ENCODE results near the gene SPDYE6.
"Not testable (repeated sequence)": the region's sequence is repeated elsewhere in the genome, so short reads cannot be mapped to it uniquely, and the experiment has no call there.

Gene SPDYE6

DNA sequence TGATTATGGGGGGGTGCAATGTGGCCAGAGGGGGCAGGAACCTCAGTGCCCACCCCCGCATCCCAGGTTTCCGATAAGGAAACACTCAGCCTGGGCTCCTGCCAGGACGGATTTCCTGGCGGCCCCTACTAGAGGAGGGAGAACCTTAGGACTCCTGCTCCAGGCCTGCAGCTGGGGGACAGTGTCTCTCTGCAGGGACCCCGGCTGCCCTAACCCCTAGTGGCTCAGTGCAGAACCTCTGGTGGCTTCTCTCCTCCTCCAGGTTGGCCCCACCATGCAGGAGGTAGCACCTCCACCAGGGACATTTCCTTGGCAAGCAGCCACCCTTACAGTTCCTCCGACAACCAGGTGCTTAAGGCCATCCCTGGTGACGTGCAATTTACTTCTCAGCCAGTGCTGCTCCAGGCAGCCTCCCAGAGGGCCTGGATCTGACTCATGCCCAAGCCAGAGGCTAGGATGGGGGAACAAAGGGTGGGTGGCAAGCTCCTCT is 37.7 kb downstream of the SPDYE6 start:
- no peak for DNase-seq (ENCODE audit: low read depth in 2 of 2, low spot score in 1 of 2)

DNA sequence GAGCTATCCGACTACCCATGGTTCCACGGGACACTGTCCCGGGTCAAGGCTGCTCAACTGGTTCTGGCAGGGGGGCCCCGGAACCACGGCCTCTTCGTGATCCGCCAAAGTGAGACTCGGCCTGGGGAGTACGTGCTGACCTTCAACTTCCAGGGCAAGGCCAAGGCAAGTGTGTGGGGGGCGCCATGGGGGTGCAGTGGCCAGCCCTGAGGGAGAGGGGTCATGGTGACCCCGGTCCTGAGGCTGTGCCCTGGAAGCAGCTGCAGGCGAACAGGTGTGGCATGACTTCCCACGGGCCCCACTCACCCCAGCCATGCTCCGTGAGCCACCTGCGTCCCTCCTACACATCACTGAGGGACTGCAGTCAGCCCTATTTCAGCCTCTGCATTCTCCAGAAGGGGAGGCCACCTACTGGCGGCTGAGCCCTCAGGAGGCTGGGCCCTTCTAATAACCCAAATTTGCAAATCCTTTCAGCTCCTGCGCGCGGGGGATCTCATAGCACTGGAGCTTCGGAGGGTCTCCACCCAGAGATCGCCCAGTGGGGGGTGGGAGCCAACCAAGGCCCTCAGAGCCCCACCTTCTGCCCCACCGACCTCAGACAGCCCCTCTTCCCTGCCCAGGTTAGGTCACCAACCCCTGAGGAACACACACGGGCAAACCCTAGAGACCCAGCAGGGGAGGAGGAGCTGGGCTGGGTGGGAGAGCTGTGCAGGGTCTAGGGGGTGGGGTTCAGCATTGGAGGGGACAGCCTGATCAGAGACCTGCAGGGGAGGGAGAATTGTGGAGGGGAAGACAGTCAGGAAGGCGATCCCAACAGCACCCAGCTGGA is 38.8 kb downstream of the SPDYE6 start:
- DNase-seq (ENCODE audit: low read depth in 2 of 2, low spot score in 1 of 2) = no peak

DNA sequence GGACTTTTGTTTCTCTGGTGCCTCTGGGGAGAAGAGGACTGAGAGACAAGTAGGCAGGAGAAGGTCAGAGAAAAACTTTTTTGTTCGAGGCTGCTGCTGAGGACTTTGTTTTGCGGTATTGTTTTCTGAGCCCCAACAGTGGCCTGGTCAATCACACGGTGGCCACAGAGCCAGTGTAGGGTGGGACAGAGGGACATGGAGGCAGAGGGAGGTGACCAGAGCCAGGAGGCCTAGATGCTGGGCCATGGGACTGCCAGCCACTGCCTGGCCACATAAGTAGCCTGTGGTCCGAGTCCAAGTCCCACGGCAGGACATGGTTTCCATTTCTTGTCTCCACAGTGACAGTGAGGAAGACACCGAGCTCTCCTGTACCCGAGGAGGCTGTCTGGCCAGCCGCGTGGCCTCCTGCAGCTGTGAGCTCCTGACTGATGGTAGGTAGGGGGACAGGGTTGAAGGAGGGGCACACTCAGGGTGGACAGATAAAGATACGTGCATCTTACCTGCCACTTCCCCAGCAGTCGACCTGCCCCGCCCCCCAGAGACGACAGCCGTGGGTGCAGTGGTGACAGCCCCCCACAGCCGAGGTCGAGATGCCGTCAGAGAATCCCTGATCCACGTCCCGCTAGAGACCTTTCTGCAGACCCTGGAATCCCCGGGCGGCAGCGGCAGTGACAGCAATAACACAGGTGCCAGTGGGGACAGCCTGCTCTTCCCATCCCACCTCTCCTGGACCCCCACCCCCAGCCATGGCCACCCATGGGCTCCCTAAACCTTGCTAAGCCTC is 42.1 kb downstream of the SPDYE6 start:
- no peak for DNase-seq (ENCODE audit: low read depth in 2 of 2, low spot score in 1 of 2)

DNA sequence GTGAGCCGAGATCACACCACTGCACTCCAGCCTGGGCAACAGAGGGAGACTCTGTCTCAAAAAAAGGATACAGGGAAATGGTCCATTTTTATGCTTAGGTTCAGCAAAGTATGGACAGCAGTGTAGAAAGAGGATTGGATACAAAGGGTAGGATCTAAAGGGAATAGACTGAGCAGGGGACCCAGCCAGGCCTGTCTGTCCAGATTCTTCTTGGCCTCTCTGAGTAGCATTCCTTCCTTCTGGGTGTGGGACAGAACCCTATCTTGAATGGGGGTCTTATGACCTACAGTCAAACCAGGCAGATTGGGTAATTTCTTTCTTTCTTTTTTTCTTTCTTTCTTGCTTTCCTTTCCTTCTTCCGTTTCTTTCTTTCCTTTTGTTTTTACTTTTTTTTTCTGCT is 43.9 kb downstream of the SPDYE6 start:
- no peak for DNase-seq (ENCODE audit: low read depth in 2 of 2, low spot score in 1 of 2)

DNA sequence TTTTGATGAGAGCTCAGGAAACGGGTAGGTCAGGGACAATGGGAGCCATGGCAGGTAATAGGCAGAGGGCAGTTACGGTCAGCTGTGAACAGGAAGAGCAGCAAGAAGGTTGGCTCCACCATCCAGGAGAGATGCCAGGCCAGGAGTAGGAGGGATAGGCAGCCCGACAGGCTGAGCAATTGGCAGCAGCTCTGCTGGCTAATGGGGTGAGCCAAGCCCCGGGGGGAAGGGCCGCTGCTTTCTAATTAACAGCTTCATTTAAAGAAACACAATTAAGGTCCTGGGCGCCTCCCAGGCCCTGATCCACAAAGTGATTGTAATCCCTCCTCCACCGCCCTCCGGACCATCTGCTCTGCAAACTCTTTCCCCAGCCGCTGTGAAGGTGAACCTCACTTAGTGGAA is 45.8 kb downstream of the SPDYE6 start:
- no peak for DNase-seq (ENCODE audit: low read depth in 2 of 2, low spot score in 1 of 2)

DNA sequence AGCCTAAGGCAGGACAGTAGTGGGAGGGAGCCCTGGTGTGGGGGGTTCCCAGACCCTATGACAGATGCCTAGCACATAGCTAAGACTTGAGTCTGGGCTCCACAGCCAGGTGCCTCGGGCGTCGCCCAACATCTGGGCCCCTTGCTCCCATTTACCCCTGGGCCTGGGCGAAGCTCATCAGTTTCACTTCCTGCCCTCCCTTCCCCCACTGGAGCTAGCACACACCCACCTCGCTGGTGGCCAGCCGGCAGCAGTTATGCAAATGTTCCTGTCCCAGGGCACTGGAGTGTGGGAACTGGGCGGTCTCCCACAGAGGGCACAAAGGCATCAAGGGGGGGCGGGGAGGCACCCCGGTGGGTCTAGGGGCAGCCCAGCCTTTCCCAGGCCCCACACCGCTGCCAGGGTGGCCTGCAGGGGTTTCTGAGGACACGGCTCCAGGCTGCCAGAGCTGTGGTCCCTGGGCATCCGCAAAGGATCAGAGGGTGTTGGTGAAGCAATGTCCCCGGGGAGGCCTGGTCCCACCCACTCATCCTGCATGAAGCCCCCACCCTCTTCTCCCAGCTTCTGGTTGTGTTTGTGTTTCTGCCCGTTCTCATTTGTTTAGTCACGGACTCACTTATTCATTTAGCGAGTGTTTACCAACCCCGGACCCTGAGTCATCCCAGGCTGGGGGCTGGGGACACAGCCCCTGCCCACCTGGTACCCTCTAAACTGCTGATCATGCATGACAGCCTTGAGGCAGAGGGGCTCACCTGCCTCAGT is 49.1 kb downstream of the SPDYE6 start:
- DNase-seq (ENCODE audit: low read depth in 2 of 2, low spot score in 1 of 2) = no peak

DNA sequence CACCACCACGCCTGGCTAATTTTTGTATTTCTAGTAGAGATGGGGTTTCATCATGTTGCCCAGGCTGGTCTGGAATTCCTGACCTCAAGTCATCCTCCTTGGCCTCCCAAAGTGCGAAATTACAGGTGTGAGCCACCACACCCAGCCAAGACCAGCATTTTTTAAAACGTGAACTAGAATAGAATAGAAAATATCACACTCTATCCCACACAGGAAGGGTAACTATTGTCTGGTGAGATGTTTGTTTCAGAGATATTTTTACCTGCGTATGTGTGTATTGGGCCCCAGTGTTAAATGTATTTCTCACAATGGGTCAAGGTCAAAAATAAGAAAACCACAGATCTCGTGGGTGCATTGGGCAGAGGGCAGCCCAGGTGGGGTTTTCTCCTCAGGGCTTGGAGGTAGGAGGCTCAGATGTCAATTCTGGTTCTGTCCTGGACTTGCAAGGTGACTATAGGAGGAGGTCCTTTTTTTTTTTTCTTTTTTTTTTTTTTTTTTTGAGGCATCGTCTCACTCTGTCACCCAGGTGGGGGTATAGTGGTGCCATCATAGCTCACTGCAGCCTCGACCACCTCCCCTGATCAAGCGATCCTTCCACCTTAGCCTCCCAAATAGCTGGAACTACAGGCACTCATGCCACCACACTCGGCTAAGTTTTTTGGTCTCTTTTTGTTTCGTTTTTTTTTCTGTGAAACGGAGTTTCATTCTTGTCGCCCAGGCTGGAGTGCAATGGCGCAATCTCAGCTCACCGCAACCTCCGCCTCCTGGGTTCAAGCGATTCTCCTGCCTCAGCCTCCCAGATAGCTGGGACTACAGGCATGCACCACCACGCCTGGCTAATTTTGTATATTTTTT is 50.6 kb downstream of the SPDYE6 start:
- DNase-seq (ENCODE audit: low read depth in 2 of 2, low spot score in 1 of 2) = no peak

DNA sequence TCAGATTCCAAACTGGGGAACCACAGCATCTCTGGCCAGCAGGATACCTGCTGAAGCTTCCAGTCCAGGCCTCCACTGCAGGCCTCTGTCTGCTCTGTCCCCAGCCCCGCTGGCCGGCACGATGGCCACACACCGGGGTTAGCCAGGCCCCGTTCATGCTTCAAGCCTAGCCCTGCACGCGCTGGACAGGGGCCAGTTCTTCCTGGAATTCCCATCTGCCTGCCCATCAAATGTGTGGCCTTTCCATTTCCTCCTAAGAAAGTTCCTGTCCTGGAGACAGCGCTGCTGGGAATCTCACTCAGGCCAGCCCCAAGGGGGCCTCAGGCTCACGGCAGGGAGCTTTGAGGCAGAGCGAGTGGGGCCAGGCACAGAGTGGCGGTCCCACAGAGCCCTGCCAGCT is 51.6 kb downstream of the SPDYE6 start:
- no peak for DNase-seq (ENCODE audit: low read depth in 2 of 2, low spot score in 1 of 2)

DNA sequence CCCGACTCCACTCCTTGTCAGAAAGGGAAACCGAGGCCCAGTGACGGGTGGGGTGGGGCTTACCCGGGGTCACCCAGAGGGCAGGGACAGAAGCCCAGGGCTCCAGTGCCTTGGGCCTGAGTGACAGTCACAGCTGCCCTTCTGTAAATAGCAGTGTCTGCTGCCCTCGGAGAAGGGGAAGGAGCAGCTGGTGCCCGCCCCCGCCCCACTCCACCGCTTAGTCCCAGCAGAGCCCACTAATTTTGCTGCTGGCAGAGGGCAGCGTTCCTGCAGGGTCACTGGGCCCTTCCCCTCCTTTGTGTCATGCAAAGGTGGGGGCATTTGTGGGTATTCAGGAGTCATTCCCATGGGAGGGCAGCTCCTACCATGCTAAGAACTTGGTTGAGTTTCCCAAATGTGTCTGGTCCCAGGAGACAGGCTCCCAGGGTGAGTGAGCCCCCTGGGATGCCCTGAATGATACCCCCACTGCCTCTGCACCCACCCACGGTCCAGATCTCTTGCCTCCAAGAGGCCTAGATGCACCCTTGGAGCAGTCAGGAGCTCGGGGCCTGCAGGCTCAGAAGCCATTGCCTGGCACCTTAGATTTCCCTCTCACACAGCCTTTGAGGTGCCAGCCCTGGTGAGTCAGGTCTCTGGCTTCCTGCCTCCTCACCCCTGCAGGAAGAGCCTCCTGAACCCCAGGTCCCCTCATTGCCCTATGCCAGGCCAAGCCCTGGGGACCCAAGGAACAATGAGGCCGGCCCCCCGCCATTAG is 52.4 kb downstream of the SPDYE6 start:
- no peak for DNase-seq (ENCODE audit: low read depth in 2 of 2, low spot score in 1 of 2)

DNA sequence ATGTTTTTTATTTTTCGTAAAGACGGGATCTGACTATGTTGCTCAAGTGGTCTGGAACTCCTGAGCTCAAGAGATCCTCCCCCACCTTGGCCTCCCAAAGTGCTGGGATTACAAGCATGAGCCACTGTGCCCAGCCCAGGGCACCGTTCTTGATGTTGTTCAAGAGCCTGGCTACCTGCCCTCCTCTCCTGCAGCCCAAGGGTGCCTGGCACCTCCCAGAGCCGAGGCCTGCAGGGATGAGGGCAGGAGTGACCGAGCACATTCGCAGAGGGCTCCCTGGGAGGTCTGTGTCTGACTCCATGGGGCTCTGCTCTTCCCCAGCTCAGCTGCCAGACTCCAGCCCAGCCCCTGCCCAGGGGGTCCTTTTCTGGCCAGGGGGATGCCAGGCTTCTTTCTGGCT is 54.2 kb downstream of the SPDYE6 start:
- no peak for DNase-seq (ENCODE audit: low read depth in 2 of 2, low spot score in 1 of 2)

DNA sequence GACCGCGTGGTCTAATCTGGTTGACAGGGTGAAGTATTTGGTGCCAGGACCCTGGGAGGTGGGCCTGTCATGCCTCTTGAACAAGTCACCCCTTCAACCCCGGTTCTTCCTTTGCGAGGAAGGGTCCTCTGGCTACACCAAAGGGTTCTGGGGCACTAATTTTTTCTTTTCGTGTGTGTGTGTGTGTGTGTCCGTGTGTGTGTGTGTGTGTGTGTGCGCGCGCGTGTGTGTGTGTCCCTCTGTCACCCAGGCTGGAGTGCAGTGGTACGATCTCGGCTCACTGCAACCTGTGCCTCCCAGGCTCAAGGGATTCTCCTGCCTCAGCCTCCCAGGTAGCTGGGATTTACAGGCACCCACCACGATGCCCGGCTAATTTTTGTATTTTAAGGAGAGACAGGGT is 54.9 kb downstream of the SPDYE6 start:
- DNase-seq (ENCODE audit: low read depth in 2 of 2, low spot score in 1 of 2) = not testable (repeated sequence)

DNA sequence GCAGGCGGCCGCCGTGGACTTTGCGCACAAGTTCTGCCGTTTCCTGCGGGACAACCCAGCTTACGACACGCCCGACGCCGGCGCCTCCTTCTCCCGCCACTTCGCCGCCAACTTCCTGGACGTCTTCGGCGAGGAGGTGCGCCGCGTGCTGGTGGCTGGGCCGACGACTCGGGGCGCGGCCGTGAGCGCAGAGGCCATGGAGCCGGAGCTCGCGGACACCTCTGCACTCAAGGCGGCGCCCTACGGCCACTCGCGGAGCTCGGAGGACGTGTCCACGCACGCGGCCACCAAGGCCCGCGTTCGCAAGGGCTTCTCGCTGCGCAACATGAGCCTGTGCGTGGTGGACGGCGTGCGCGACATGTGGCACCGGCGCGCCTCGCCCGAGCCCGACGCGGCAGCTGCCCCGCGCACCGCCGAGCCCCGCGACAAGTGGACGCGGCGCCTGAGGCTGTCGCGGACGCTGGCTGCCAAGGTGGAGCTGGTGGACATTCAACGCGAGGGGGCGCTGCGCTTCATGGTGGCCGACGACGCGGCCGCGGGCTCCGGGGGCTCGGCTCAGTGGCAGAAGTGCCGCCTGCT is 55.5 kb downstream of the SPDYE6 start:
- DNase-seq (ENCODE audit: low read depth in 2 of 2, low spot score in 1 of 2) = no peak

DNA sequence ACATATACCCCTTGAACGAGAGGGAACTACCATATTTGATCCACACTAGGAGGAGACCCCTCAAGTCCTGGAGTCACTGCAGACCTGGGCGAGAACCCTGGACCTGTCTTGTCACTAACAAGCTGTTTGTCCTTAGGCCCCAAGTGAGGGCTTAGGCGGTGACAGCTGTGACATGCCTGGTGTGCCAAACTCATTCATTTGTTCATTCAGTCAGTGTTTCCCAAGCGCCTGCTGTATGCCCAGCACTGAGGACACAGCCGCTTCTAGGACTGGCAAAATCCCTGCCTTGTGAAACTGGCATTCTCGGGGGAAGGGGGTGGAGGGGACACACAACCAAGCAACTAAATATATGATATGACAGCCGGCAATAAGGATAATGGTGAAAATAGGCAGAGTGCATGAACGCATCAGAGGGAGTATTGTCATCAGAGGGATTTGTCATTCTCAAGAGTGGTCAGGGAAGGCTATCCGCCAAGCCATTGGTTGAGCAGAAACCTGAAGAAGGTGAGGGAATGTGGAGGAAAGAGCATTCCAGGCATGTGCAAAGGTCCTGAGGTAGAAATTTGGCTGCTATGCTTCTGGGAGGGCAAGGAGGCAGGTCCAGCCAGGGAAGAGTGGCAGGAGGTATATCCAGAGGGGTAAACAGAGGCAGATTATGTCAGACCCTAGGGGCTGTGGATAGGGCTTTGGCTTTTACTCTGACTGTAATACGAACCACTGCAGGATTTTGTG is 58.6 kb downstream of the SPDYE6 start:
- DNase-seq (ENCODE audit: low read depth in 2 of 2, low spot score in 1 of 2) = no peak

DNA sequence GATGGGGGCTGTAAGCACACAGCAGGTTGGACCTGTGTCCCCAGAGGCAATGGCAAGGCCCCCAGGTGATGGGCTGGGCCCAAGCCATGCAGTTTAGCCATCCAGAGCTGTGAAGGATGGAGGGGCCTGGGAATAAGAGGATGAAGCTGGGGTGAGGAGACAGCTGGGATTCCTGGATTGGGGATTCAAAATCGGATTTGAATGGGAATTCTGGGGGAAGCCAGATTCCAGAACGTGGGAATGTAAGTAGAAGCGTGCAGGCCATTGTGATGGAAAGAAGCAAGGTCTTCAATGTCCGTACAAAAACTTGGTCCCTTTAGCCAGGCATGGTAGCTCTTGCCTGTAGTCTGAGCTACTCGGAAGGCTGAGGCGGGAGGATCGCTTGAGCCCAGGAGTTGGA is 59.7 kb downstream of the SPDYE6 start:
- no peak for DNase-seq (ENCODE audit: low read depth in 2 of 2, low spot score in 1 of 2)

DNA sequence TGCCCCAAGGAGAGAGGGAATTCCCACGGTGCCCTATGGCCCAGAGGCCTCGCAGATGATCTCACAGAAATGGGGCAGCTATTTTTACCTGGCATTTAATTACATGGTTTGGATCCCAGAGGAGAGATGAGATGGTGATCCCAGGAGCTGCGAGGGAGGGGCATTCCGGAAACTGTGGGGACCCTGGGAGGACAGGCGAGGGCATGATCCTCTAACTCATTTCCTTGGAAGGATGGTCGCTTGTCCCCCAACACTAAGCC is 60.1 kb downstream of the SPDYE6 start:
- DNase-seq (ENCODE audit: low read depth in 2 of 2, low spot score in 1 of 2) = no peak

Data from stimulated activated CD8-positive, alpha-beta memory T cell treated with anti-CD3 and anti-CD28 coated beads, Interleukin-4, amount 100 ng/mL, for 4 hours (primary cell).